ENCODE results near the gene MSL3.

MSL3 gene

GRCh38 chrX:11739776-11740175, 18.3 kb upstream of the MSL3 start:
- DNase-seq (ENCODE audit: extremely low read depth, low read depth), result no peak
- TF ChIP-seq CTCF (IDR thresholded peaks at IDR 0.05; ENCODE audit: low read depth, low read length), result no peak

DNA sequence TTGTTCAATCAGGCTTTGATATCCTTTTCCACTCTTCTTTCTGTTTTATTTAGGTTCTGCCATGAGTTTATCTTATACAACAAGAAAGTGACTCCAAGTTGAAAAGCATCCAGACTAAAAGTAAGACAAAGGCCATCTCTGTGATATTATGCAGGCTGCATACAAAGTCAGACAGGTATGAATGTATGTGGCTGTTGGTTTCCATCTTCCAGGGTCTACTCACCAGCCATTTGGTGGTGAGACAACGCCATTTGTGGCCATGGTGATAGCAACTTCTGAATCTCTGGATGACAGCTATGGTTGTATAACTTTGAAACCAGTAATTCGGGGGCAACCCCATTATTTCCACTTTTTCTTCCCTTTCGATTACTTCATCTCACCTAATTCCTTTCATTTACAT, 17.2 kb upstream of the MSL3 start:
- no peak for DNase-seq (ENCODE audit: extremely low read depth, low read depth)
- no peak for TF ChIP-seq CTCF (IDR thresholded peaks at IDR 0.05; ENCODE audit: low read depth, low read length)

- no peak for TF ChIP-seq CTCF (IDR thresholded peaks at IDR 0.05; ENCODE audit: low read depth, low read length)
- no peak for DNase-seq (ENCODE audit: extremely low read depth, low read depth)
Observed at GRCh38 chrX:11741574-11741973, 16.5 kb upstream of the MSL3 start.

DNA sequence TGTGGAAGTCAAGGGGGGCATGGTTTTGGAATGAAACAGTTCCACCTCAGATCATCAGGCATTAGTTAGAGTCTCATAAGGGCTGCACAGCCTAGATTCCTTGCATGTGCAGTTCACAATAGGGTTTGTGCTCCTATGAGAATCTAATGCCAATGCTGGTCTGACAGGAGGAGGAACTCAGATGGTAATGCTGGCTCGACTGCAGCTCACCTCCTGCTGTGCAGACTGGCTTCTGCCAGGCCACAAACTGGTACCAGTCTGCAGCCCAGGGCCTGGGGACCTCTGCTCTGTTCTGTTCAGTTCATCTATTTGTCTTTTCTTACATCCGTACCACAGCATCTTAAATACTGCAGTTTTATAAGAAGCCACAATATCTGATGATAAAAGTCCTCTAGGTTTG, 12.2 kb upstream of the MSL3 start:
- DNase-seq (ENCODE audit: extremely low read depth, low read depth), result no peak
- no peak for TF ChIP-seq CTCF (IDR thresholded peaks at IDR 0.05; ENCODE audit: low read depth, low read length)

GRCh38 chrX:11750046-11750445, 8.0 kb upstream of the MSL3 start:
- no peak for TF ChIP-seq CTCF (IDR thresholded peaks at IDR 0.05; ENCODE audit: low read depth, low read length)
- no peak for DNase-seq (ENCODE audit: extremely low read depth, low read depth)

- TF ChIP-seq CTCF (IDR thresholded peaks at IDR 0.05; ENCODE audit: low read depth, low read length), result no peak
- DNase-seq (ENCODE audit: extremely low read depth, low read depth), result no peak
Observed at GRCh38 chrX:11750694-11751093, 7.3 kb upstream of the MSL3 start.

DNA sequence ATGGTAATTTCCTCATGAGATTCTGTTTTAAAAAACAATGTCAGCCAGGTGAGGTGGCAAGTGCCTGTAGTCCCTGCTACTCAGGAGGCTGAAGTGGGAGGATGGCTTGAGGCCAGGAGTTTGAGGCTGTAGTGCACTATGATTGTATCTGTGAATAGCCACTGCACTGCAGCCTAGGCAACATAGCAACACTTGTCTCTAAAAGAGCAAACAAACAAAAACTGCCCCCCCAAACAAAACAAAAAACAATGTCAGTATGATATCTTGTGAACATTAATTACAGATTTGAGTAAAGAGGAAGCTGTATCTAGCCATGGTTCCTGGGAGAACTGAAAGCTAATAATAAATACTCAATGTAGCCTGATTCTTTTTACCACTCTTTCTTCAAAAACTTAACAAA, 6.8 kb upstream of the MSL3 start:
- no peak for DNase-seq (ENCODE audit: extremely low read depth, low read depth)
- no peak for TF ChIP-seq CTCF (IDR thresholded peaks at IDR 0.05; ENCODE audit: low read depth, low read length)

All from AG09319 (cell line).